Pancreas (tissue), 10 donors: ENCODE measurements around the gene CD58. TPM values are rescaled to one million over a fixed set of nuclear protein-coding genes. Genes with fewer than 3 reads are reported as not detected.

Source experiments
- ATAC-seq, 4 donors: fragments of 200-7000 bp; cut with Tn5 transposase; one replicate each; pipeline versions ENCODE4 v1.8.0 to v1.9.1; 2020; ENCODE audit warnings: mild to moderate bottlenecking in 4 of 4, moderate library complexity in 4 of 4
- DNase-seq, 6 donors: peaks; one replicate each; pipeline ENCODE4 v3.0.0-alpha.2; 2020
- FAIRE-seq: peaks from 2 replicates; lab custom pipeline; 2012; peaks lifted over from hg19 to GRCh38; lab: Jason Lieb, UNC
- H3K27ac ChIP-seq, 4 donors: fragments of 200-600 bp; sonication (generic); 1 replicate in 3 of 4; 2 replicates in 1 of 4; pipeline versions ENCODE4 v1.5.0 to v1.8.0; 2020
- H3K27me3 ChIP-seq, 4 donors: fragments of 200-600 bp; one replicate each; pipeline ENCODE4 v1.8.0; 2021
- H3K36me3 ChIP-seq, 3 donors: fragments of 200-600 bp; sonication (generic) in 1 of 3; one replicate each; pipeline versions ENCODE4 v1.5.0 to v1.8.0; 2020 to 2021
- H3K4me1 ChIP-seq, 3 donors: fragments of 200-600 bp; one replicate each; pipeline ENCODE4 v1.8.0; 2021
- H3K4me3 ChIP-seq, 4 donors: fragments of 200-600 bp; sonication (generic) in 2 of 4; one replicate each; pipeline versions ENCODE4 v1.5.0 to v1.8.0; 2020 to 2021
- H3K9me3 ChIP-seq, 4 donors: fragments of 200-600 bp; one replicate each; pipeline ENCODE4 v1.8.0; 2021
- CTCF ChIP-seq, 4 donors: fragments of 200-600 bp; sonication (generic) in 3 of 4; IDR thresholded peaks; one replicate each; pipeline versions ENCODE4 v1.5.0 to v1.8.0; 2021; ENCODE audit warnings: antibody characterized with exemption in 4 of 4
- WGBS, 2 donors: extraction: QIAGEN DNeasy Blood & Tissue Kit; methylation state at CpG; one replicate each; pipeline ENCODE4 v1.1.7; 2013; 5-methylcytosine and 5-hydroxymethylcytosine counted together
- intact Hi-C, 3 donors: fragments of 100-400 bp; cut with DNase I; formaldehyde crosslinking; loops; one replicate each; pipeline versions ENCODE4 v1.11.1 to v1.14.2; 2022
- polyA plus RNA-seq, 2 donors: library from polyadenylated mRNA; stranded (reverse); fragments of 200-250 nt; gene quantifications; one replicate each; pipeline ENCODE4 v1.2.3, GENCODE V29; 2013
- total RNA-seq, 6 donors: library from RNA; stranded (reverse); fragmentation: NEBNext Ultra II Directional in 4 of 6; extraction: Animal tissue kit (Norgen Biotek cat#: 25700) in 4 of 6; gene quantifications; one replicate each; pipeline versions ENCODE4 v1.2.1 to v1.2.4, GENCODE V29; 2021 to 2023
- donor health status: healthy with polysubstance abuse.
- donor health status: DM: no; HTN: no; CAD: no; lungs with moderate emphysema.
- donor health status: DM: no; HTN: no; CAD: no.
- donor health status: control.
- donor health status: control.
- donor health status: Bipolar disorder and iron deficiency.
- donor health status: DM: yes; HTN: yes; CAD: no.
- donor health status: DM: no; HTN: no; CAD: no.
- donor health status: DM: no; HTN: no; CAD: no.
- donor health status: DM: yes; HTN: yes; CAD: no.

The CD58 gene
- total and polyA plus RNA-seq, 8 donors: 1.7 to 9.1 (median 4.0) TPM

- Histone ChIP-seq H3K36me3 (no peaks in the 10 kb centered on the region), H3K4me3 (no peak overlapping the region), H3K4me1 (peaks cover 18 to 42% (median 26%) of the 10 kb centered on the region in 3 donors), H3K9me3 (no peaks in the 10 kb centered on the region), H3K27ac (peak overlapping the region; percentile 52 to 86 (median 72)), H3K27me3 (no peaks in the 10 kb centered on the region)
- no peak for TF ChIP-seq CTCF (IDR thresholded peaks at IDR 0.05)
- DNase-seq (no peak), FAIRE-seq (no peak), ATAC-seq (peak; percentile 55 to 74 (median 65))
- 7 to 17% methylated on average over 2 of the region's 2 CpGs for WGBS, 2 donors
- intact Hi-C loops: no loop called here
Observed at GRCh38 chr1:116494745-116495144, 76.1 kb downstream of the CD58 start.

GRCh38 chr1:116494353-116494692 is 76.5 kb downstream of the CD58 start:
- 46 to 47% methylated on average over 12 of the region's 12 CpGs for WGBS, 2 donors
- peak in 3 of 4 donors; percentile 1 to 10 (median 9) for ATAC-seq

GRCh38 chr1:116493484-116494352 is 77.1 kb downstream of the CD58 start:
- Histone ChIP-seq H3K9me3 (no peaks in the 10 kb centered on the region), H3K4me1 (peaks cover 18 to 43% (median 26%) of the 10 kb centered on the region in 3 donors), H3K36me3 (no peaks in the 10 kb centered on the region), H3K27ac (peak overlapping the region; percentile 52 to 86 (median 72)), H3K27me3 (no peaks in the 10 kb centered on the region), H3K4me3 (no peak overlapping the region)
- TF ChIP-seq CTCF (IDR thresholded peaks at IDR 0.05): no peak
- 88 to 89% methylated on average over 27 to 29 of the region's 29 CpGs for WGBS, 2 donors
- FAIRE-seq (no peak), DNase-seq (no peak), ATAC-seq (no peak)
- intact Hi-C loops: no loop called here

More at GRCh38 chr1:116494353-116494692, 76.5 kb downstream of the CD58 start:
- Histone ChIP-seq H3K27ac (peak overlapping the region; percentile 52 to 86 (median 72)), H3K4me1 (peaks cover 18 to 42% (median 26%) of the 10 kb centered on the region in 3 donors), H3K27me3 (no peaks in the 10 kb centered on the region), H3K36me3 (no peaks in the 10 kb centered on the region), H3K9me3 (no peaks in the 10 kb centered on the region), H3K4me3 (no peak overlapping the region)
- intact Hi-C loops: no loop called here
- no peak for FAIRE-seq
- no peak for TF ChIP-seq CTCF (IDR thresholded peaks at IDR 0.05)
- no peak for DNase-seq

GRCh38 chr1:116493036-116493435 is 77.8 kb downstream of the CD58 start:
- WGBS, 2 donors: 81 to 88% methylated on average over 7 of the region's 7 CpGs
- Histone ChIP-seq H3K9me3 (no peaks in the 10 kb centered on the region), H3K4me1 (peaks cover 18 to 48% (median 26%) of the 10 kb centered on the region in 3 donors), H3K27ac (peak overlapping the region; percentile 52 to 86 (median 72)), H3K4me3 (no peak overlapping the region), H3K36me3 (no peaks in the 10 kb centered on the region), H3K27me3 (no peaks in the 10 kb centered on the region)
- no peak for TF ChIP-seq CTCF (IDR thresholded peaks at IDR 0.05)
- FAIRE-seq: no peak
- DNase-seq: no peak
- intact Hi-C loops: no loop called here
- ATAC-seq: no peak

GRCh38 chr1:116492358-116492811 is 78.4 kb downstream of the CD58 start:
- Histone ChIP-seq H3K4me3 (no peak overlapping the region), H3K27me3 (no peaks in the 10 kb centered on the region), H3K9me3 (no peaks in the 10 kb centered on the region), H3K27ac (peak overlapping the region; percentile 20 to 86 (median 72)), H3K4me1 (peaks cover 18 to 48% (median 26%) of the 10 kb centered on the region in 3 donors), H3K36me3 (no peaks in the 10 kb centered on the region)
- no peak for DNase-seq
- TF ChIP-seq CTCF (IDR thresholded peaks at IDR 0.05): no peak
- intact Hi-C loops: no loop called here
- WGBS, 2 donors: 57 to 59% methylated on average over 4 of the region's 4 CpGs
- FAIRE-seq: no peak
- ATAC-seq: no peak
